Prostate gland (tissue), 2 donors: Measurements from ENCODE around the gene SMIM11. TPM values are rescaled to one million over a fixed set of nuclear protein-coding genes. Genes with fewer than 3 reads are reported as not detected.

Experiments
- DNase-seq: peaks from one replicate; pipeline ENCODE4 v3.0.0-alpha.2; 2019; ENCODE audit warnings: low spot score
- H3K27ac ChIP-seq, 2 donors: fragments of 200-600 bp; sonication (generic); 2 replicates each; pipeline ENCODE4 v1.5.1; 2017 to 2019
- H3K27me3 ChIP-seq: fragments of 200-600 bp; sonication (generic); replicated peaks from 2 replicates; pipeline ENCODE4 v1.5.1; 2019; ENCODE audit not compliant: insufficient read depth
- H3K36me3 ChIP-seq, 2 donors: fragments of 200-600 bp; sonication (generic); 1 replicate in 1 of 2; 2 replicates in 1 of 2; pipeline versions ENCODE4 v1.5.1 to v1.8.1; 2017 to 2019
- H3K4me1 ChIP-seq: fragments of 200-600 bp; sonication (generic); replicated peaks from 2 replicates; pipeline ENCODE4 v1.5.1; 2019
- H3K4me3 ChIP-seq, 2 donors: fragments of 200-600 bp; sonication (generic); 2 replicates each; pipeline ENCODE4 v1.5.1; 2017 to 2019
- H3K9me3 ChIP-seq: fragments of 200-600 bp; sonication (generic); 2 replicates; pipeline ENCODE4 v1.5.1; 2017
- POLR2A ChIP-seq: fragments of 450-650 bp; IDR thresholded peaks from one replicate; pipeline ENCODE4 v1.6.1; 2016; ENCODE audit warnings: antibody characterized with exemption, mild to moderate bottlenecking
- POLR2AphosphoS5 ChIP-seq: sonication (generic); formaldehyde crosslinking; IDR thresholded peaks from one replicate; pipeline ENCODE4 v1.6.1; 2017; ENCODE audit warnings: antibody characterized with exemption
- WGBS: methylation state at CpG from one replicate; pipeline ENCODE4 v1.1.5; 2018; 5-methylcytosine and 5-hydroxymethylcytosine counted together
- intact Hi-C: fragments of 100-400 bp; cut with DNase I; formaldehyde crosslinking; loops from one replicate; pipeline ENCODE4 v1.14.2; 2022
- total RNA-seq, 2 donors: library from RNA; depleted of rRNA; stranded (reverse); fragments of >200 nt; gene quantifications; one replicate each; pipeline ENCODE4 v1.1.0, GENCODE V29; 2016
- TF ChIP-seq, protein P1 (sequence below), 4 experiments: fragments of 200-600 bp in 2 of 4; fragments of 450-650 bp in 2 of 4; sonication (generic) in 2 of 4; IDR thresholded peaks; 1 replicate in 3 of 4; 2 replicates in 1 of 4; pipeline ENCODE4 v1.5.1; 2016 to 2019; ENCODE audit warnings: antibody characterized with exemption in 4 of 4, mild to moderate bottlenecking in 2 of 4, moderate library complexity in 2 of 4

SMIM11 gene
- total RNA-seq, 2 donors from 2014 or later: 8.8 to 12.6 TPM

DNA sequence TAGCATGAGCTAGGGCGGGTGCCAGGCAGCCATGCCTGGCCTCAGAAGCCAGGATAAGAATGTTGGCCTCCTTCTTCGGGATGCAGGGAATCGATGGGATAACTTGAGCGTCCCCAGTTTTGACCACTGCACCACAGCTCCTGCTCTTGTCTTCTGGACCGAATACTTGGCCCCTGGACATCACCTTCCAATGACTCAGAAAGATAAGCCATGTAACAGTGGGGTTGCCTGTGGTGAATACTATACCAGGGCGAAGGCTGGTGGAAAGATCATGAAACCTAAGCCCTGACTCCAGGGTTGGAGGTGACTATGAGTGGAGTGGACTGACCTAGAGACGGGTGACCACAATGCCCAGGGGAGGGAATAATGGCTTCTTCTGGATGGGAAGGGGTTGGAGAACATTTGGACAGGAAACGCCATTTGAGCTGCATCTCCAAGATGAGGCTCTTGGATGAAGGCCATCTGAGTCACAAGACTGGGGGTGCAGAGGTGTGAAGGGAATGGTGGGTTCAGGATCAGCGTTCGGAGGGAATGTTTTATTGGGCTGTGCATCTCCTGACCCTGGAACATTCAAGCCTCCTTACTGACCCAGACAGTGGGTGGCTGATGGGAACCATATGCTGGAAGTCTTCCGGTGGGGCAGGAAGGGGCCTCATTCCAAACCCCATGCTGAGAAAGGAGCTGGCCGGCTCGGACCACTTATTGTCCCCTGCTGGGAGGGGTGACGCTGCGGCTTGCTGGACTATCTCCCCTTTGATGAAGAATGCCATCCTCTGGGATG lies 30.0 kb upstream of the SMIM11 start:
- TF ChIP-seq, protein P1, sequence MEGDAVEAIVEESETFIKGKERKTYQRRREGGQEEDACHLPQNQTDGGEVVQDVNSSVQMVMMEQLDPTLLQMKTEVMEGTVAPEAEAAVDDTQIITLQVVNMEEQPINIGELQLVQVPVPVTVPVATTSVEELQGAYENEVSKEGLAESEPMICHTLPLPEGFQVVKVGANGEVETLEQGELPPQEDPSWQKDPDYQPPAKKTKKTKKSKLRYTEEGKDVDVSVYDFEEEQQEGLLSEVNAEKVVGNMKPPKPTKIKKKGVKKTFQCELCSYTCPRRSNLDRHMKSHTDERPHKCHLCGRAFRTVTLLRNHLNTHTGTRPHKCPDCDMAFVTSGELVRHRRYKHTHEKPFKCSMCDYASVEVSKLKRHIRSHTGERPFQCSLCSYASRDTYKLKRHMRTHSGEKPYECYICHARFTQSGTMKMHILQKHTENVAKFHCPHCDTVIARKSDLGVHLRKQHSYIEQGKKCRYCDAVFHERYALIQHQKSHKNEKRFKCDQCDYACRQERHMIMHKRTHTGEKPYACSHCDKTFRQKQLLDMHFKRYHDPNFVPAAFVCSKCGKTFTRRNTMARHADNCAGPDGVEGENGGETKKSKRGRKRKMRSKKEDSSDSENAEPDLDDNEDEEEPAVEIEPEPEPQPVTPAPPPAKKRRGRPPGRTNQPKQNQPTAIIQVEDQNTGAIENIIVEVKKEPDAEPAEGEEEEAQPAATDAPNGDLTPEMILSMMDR (IDR thresholded peaks at IDR 0.05): no peak
- no peak for TF ChIP-seq POLR2AphosphoS5
- Histone ChIP-seq H3K4me1 (no peaks in the 10 kb centered on the region), H3K27ac (peak overlapping the region; percentile 56 to 69), H3K4me3 (no peak overlapping the region), H3K9me3 (no peaks in the 10 kb centered on the region), H3K27me3 (no peaks in the 10 kb centered on the region), H3K36me3 (no peaks in the 10 kb centered on the region)
- 68% methylated on average over 15 of the region's 15 CpGs for WGBS
- no peak for DNase-seq
- intact Hi-C loops: loop anchor here (1.0 to 5.0 kb wide), 3 partner anchors 143 to 273 kb away; no protein-coding TSS in a partner anchor

DNA sequence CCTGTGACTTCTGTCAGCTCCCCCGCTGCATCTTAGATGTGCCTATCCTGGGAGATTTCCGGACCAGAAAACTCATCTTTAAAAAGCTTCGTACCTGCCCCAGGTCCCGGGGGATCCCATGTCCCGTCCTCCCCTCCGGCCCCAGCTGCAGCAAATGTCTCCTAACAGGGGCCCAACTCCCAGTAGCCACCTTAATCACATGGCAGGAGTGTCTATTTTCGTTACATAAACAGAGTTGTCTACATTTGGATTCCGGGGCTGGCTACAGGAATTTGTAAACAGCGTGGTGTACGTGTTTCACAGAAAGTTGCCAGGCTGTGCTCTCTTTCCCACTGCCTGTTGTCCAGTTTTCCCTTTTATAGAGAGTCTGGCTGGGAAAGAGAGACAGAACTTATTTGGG lies 29.4 kb upstream of the SMIM11 start:
- TF ChIP-seq POLR2A (no peak), POLR2AphosphoS5 (peak; percentile 44)
- 54% methylated on average over 10 of the region's 10 CpGs for WGBS
- DNase-seq: no peak
- H3K9me3 ChIP-seq: no peaks in the 10 kb centered on the region
- H3K4me1 ChIP-seq: no peaks in the 10 kb centered on the region
- intact Hi-C loops: loop anchor here (1.0 to 5.0 kb wide), 3 partner anchors 144 to 274 kb away; no protein-coding TSS in a partner anchor
- H3K4me3 ChIP-seq: no peak overlapping the region
- no peaks in the 10 kb centered on the region for H3K27me3 ChIP-seq
- peak overlapping the region; percentile 56 to 69 for H3K27ac ChIP-seq
- H3K36me3 ChIP-seq: no peaks in the 10 kb centered on the region

DNA sequence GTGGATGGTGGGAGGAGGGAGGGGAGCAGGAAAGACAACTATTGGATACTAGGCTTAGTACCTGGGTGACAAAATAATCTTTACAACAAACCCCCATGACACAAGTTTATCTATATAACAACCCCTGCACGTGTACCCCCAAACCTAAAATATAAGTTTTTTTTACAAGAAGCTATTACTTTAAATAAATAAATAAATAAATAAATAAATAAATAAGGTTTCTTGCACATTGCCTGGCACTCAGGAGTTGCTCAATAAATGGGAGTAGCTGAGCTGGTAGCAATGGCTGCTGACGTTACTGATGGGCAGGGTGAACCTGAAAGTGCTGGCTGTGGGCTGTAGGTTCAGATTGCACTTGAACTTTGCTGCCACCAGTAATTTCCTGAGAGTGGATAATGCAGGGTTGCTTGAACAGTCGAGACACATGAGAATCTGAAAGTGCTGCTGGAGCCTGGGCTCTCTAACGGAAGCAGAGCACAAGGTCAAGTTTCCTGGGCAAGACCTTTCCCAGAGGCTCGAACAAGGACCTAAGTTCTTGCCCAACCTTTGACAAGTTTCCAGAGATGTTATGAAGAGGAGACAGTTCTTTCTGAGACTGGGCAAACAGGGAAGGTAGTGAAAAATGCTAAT lies 26.3 kb upstream of the SMIM11 start:
- Histone ChIP-seq H3K36me3 (no peaks in the 10 kb centered on the region), H3K4me1 (no peaks in the 10 kb centered on the region), H3K27me3 (no peaks in the 10 kb centered on the region), H3K27ac (no peak overlapping the region), H3K4me3 (no peak overlapping the region), H3K9me3 (no peaks in the 10 kb centered on the region)
- no peak for TF ChIP-seq POLR2AphosphoS5
- TF ChIP-seq, protein P1 (IDR thresholded peaks at IDR 0.05): no peak
- TF ChIP-seq POLR2A: no peak
- WGBS: 80% methylated on average over 5 of the region's 5 CpGs
- intact Hi-C loops: loop anchor here (5.0 kb wide), 2 partner anchors 147 to 222 kb away; no protein-coding TSS in a partner anchor
- DNase-seq: no peak

DNA sequence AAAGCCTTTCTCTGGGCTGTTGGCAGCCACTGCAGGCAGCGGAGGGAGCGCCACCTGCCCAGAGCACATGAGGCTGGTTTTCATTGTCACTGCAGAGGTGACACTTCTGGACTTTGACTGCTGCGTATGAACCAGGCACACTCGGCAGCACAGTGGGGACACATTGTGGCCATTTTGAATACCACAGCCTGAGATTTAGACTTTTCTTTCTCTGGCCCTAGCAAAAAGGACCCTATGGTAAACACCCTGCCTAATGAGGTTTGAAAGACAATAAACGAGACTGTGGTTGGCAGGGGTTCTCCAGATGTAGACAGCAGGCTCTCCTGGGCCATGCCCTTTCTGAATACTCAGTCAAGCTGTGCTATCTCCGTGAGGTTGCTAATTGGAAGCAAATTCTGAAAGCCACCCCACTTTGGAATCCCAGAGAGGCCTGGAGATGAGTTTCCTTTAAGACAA lies 23.5 kb upstream of the SMIM11 start:
- intact Hi-C loops: loop anchor here (2.0 kb wide), 1 partner anchor 427 kb away; no protein-coding TSS in a partner anchor

DNA sequence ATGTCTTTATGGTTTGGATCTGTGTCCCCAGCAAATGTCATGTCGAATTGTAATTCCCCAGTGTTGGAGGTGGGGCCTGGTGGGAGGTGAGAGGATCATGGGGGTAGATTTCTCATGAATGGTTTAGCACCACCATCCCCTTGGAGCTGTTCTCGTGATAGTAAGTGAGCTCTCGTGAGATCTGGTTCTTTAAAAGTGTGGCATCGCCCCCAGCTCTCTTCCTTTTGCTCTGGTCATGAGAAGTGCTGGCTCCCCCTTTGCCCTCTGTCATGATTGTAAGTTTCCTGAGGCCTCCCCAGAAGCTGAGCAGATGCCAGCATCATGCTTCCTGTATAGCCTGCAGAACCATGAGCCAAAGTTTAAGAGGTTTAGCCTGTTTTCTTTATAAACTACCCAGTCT lies 22.8 kb upstream of the SMIM11 start:
- no peaks in the 10 kb centered on the region for H3K9me3 ChIP-seq
- WGBS: 89% methylated on average over 4 of the region's 4 CpGs
- H3K27me3 ChIP-seq: no peaks in the 10 kb centered on the region
- H3K4me1 ChIP-seq: no peaks in the 10 kb centered on the region
- intact Hi-C loops: no loop called here
- no peak for DNase-seq
- no peak overlapping the region for H3K27ac ChIP-seq
- no peaks in the 10 kb centered on the region for H3K36me3 ChIP-seq
- H3K4me3 ChIP-seq: no peak overlapping the region
- TF ChIP-seq POLR2AphosphoS5: no peak
- TF ChIP-seq, protein P1 (IDR thresholded peaks at IDR 0.05): no peak
- no peak for TF ChIP-seq POLR2A

More for the DNA sequence above, 23.5 kb upstream of the SMIM11 start:
- WGBS: 21% methylated on average over 6 of the region's 6 CpGs
- no peak overlapping the region for H3K4me3 ChIP-seq
- no peak overlapping the region for H3K27ac ChIP-seq
- H3K27me3 ChIP-seq: no peaks in the 10 kb centered on the region
- no peaks in the 10 kb centered on the region for H3K36me3 ChIP-seq
- DNase-seq: peak; percentile 26
- H3K9me3 ChIP-seq: no peaks in the 10 kb centered on the region
- TF ChIP-seq, protein P1 (IDR thresholded peaks at IDR 0.05): peak in 3 of 4 experiments; percentile 45 to 76 (median 75)
- TF ChIP-seq POLR2AphosphoS5: peak; percentile 45
- no peak for TF ChIP-seq POLR2A
- H3K4me1 ChIP-seq: no peaks in the 10 kb centered on the region
